HUES64 (cell line): ENCODE data around the gene S100PBP.
"Not testable (repeated sequence)": the region's sequence is repeated elsewhere in the genome, so short reads cannot be mapped to it uniquely, and the experiment has no call there.

Source experiments
- H3K27ac ChIP-seq: 2 replicates; pipeline ENCODE4 v1.7.0; 2013; ENCODE audit warnings: low read depth, low read length, inconsistent platforms
- H3K27me3 ChIP-seq: 2 replicates; pipeline ENCODE4 v1.6.1; 2013; ENCODE audit warnings: mild to moderate bottlenecking, low read length; ENCODE audit not compliant: insufficient read depth
- H3K36me3 ChIP-seq: 2 replicates; pipeline ENCODE4 v1.6.1; 2013; ENCODE audit warnings: mild to moderate bottlenecking, low read length; ENCODE audit not compliant: insufficient read depth
- H3K4me1 ChIP-seq: 2 replicates; pipeline ENCODE4 v1.6.1; 2013; ENCODE audit warnings: mild to moderate bottlenecking, low read length, moderate library complexity; ENCODE audit not compliant: insufficient read depth
- H3K4me3 ChIP-seq: 2 replicates; pipeline ENCODE4 v1.5.1; 2013; ENCODE audit warnings: mild to moderate bottlenecking, low read length, moderate library complexity
- H3K9ac ChIP-seq: 2 replicates; pipeline ENCODE4 v1.6.1; 2013; ENCODE audit warnings: mild to moderate bottlenecking, low read depth, low read length
- H3K9me3 ChIP-seq: 2 replicates; pipeline ENCODE4 v1.6.1; 2013; ENCODE audit warnings: low read depth, low read length; ENCODE audit not compliant: insufficient read depth
- WGBS: fragments of 150-250, 120-280 bp; methylation state at CpG from one replicate; pipeline ENCODE4 v1.1.7; 2013; ENCODE audit warnings: missing lambda C conversion rate; 5-methylcytosine and 5-hydroxymethylcytosine counted together

The S100PBP gene

GRCh38 chr1:32774464-32774808 lies 43.0 kb upstream of the S100PBP start:
- Histone ChIP-seq H3K9ac (no peak overlapping the region), H3K4me3 (no peak overlapping the region), H3K36me3 (peaks cover 63% of the 10 kb centered on the region), H3K4me1 (peaks cover 8% of the 10 kb centered on the region; the same call in 1 of the 2 replicates), H3K27me3 (no peaks in the 10 kb centered on the region), H3K27ac (no peak overlapping the region; the same call in 1 of the 2 replicates), H3K9me3 (no peaks in the 10 kb centered on the region)

- Histone ChIP-seq H3K27me3 (no peaks in the 10 kb centered on the region), H3K4me3 (no peak overlapping the region), H3K27ac (no peak overlapping the region), H3K9me3 (no peaks in the 10 kb centered on the region), H3K4me1 (0 out of 2 replicates have a peak, but pooled peaks cover 8% of the 10 kb centered on the region), H3K9ac (no peak overlapping the region), H3K36me3 (peaks cover 63% of the 10 kb centered on the region)
- 92% methylated on average over 2 of the region's 2 CpGs for WGBS
Observed at GRCh38 chr1:32774950-32775634, 42.4 kb upstream of the S100PBP start.

DNA sequence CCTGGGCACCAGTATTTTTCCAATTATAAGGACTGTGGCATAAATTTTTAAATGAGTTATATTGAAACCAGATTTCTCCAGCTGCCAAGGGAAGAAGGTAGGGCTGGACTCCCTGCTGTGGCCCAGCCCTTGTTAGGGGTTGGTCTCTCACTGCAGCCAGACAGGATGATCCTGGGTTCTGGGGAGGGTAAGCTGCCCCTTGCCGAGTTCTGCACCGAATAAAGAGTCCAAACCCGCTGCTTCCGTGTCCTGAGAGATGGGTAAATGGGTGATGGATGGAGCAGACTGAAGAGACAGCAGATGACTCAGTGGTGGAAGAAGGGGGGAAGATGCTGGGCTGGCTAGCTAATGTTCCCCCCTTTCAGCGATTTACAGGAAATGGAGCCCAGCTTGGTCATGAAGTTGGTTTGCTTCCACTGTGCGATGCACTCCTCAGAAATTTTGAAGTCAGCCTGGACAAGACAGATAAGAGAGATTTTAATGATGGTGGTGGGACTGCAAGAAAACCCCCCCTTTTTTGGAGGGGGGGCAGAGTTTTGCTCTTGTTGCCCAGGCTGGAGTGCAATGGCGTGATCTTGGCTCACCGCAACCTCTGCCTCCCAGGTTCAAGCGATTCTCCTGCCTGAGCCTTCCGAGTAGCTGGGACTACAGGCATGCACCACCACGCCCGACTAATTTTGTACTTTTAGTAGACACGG lies 41.7 kb upstream of the S100PBP start:
- Histone ChIP-seq H3K9ac (no peak overlapping the region), H3K4me1 (0 out of 2 replicates have a peak, but pooled peaks cover 8% of the 10 kb centered on the region), H3K27ac (no peak overlapping the region), H3K27me3 (no peaks in the 10 kb centered on the region), H3K4me3 (no peak overlapping the region), H3K36me3 (peaks cover 66% of the 10 kb centered on the region), H3K9me3 (no peaks in the 10 kb centered on the region)
- WGBS, result 93% methylated on average over 13 of the region's 13 CpGs

DNA sequence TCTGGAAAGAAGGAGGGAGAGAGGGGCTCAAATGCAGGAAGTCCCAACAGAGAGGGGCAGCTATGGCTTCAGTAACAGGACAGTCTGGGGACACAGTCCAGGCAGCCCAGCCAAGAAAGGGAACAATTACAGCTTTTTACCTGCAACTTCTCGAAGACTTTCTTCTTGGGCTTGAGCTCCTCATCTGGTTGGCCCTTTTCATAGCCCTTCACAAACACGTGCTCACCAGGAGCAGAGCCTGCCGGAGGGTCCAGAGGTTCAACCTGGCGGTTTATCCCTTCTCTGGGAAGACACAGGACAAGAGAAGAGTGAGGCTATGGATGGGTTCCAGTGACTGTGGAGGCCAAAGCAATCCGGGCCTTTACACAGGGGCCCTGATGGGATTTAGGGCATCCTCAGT lies 38.2 kb upstream of the S100PBP start:
- no peaks in the 10 kb centered on the region for H3K27me3 ChIP-seq
- 0 out of 2 replicates have a peak, but pooled peaks cover 5% of the 10 kb centered on the region for H3K4me1 ChIP-seq
- H3K27ac ChIP-seq, result no peak overlapping the region
- no peaks in the 10 kb centered on the region for H3K9me3 ChIP-seq
- H3K36me3 ChIP-seq, result peaks cover 93% of the 10 kb centered on the region
- no peak overlapping the region for H3K9ac ChIP-seq
- 97% methylated on average over 5 of the region's 5 CpGs for WGBS
- H3K4me3 ChIP-seq, result no peak overlapping the region

- no peak overlapping the region for H3K27ac ChIP-seq
- H3K9ac ChIP-seq, result no peak overlapping the region
- no peaks in the 10 kb centered on the region for H3K9me3 ChIP-seq
- H3K4me1 ChIP-seq, result 0 out of 2 replicates have a peak, but pooled peaks cover 3% of the 10 kb centered on the region
- H3K27me3 ChIP-seq, result no peaks in the 10 kb centered on the region
- H3K4me3 ChIP-seq, result no peak overlapping the region
- 94% methylated on average over 8 of the region's 8 CpGs for WGBS
- peaks cover 94% of the 10 kb centered on the region for H3K36me3 ChIP-seq
Observed at GRCh38 chr1:32780005-32780404, 37.4 kb upstream of the S100PBP start.

DNA sequence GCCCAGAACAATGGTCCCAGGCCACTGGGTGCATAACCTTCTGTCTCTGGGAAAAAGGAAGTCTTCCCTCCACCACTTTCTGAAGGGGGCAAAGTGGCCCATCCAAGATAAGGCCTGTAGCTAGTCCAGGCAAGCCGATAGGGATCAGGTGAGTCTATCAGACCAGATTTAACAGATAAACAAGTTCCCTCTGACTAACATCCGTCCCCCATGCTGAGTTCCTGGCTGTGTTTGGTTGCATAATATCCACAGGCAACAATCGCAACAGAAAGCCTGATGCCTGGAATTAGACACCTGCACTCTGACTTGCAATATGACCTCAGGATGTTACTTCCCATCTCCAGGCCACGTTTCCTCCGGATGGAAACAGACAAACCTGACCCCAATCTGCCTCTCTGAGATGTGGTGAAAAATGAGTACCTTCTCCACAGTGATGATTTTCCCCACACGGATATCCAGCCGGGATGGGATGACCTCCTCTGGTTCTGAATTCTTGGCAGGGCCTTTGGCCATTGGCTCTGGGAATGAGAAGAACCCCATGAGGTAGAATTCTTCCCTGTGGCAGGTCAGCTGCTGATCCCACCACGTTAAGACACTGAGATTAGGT lies 36.7 kb upstream of the S100PBP start:
- no peak overlapping the region for H3K9ac ChIP-seq
- H3K4me1 ChIP-seq, result no peaks in the 10 kb centered on the region
- H3K4me3 ChIP-seq, result no peak overlapping the region
- 93% methylated on average over 8 of the region's 8 CpGs for WGBS
- no peaks in the 10 kb centered on the region for H3K27me3 ChIP-seq
- H3K36me3 ChIP-seq, result peaks cover 93% of the 10 kb centered on the region
- H3K9me3 ChIP-seq, result no peaks in the 10 kb centered on the region
- H3K27ac ChIP-seq, result no peak overlapping the region

GRCh38 chr1:32782086-32782485 lies 35.4 kb upstream of the S100PBP start:
- Histone ChIP-seq H3K4me3 (no peak overlapping the region), H3K4me1 (no peaks in the 10 kb centered on the region), H3K9me3 (no peaks in the 10 kb centered on the region), H3K36me3 (peaks cover 95% of the 10 kb centered on the region), H3K27me3 (no peaks in the 10 kb centered on the region), H3K9ac (no peak overlapping the region), H3K27ac (no peak overlapping the region)
- 95% methylated on average over 5 of the region's 5 CpGs for WGBS

DNA sequence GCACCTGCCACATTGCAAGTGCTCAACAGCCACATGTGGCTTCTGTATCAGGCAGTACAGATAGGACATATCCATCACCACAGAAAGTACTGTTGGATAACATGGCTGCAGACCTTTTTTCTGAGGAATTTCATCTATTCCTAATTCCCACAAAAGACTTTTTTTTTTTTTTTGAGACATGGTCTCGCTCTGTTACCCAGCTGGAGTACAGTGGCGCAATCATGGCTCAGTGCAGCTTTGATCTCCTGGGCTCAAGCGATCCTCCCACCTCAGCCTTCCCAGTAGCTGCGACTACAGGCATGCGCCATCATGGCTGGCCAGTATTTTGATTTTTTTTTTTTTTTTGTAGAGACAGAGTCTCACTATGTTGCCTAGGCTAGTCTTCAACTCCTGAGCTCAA lies 33.6 kb upstream of the S100PBP start:
- 98% methylated on average over 5 of the region's 5 CpGs for WGBS
- no peak overlapping the region for H3K27ac ChIP-seq
- H3K9me3 ChIP-seq, result no peaks in the 10 kb centered on the region
- H3K27me3 ChIP-seq, result no peaks in the 10 kb centered on the region
- H3K9ac ChIP-seq, result no peak overlapping the region
- peaks cover 99% of the 10 kb centered on the region for H3K36me3 ChIP-seq
- H3K4me3 ChIP-seq, result no peak overlapping the region
- no peaks in the 10 kb centered on the region for H3K4me1 ChIP-seq

GRCh38 chr1:32784817-32785216 lies 32.6 kb upstream of the S100PBP start:
- Histone ChIP-seq H3K4me3 (no peak overlapping the region), H3K4me1 (no peaks in the 10 kb centered on the region), H3K9me3 (no peaks in the 10 kb centered on the region), H3K36me3 (peaks cover 96% of the 10 kb centered on the region), H3K9ac (no peak overlapping the region), H3K27me3 (no peaks in the 10 kb centered on the region), H3K27ac (no peak overlapping the region)
- 96% methylated on average over 3 of the region's 3 CpGs for WGBS

- Histone ChIP-seq H3K9ac (no peak overlapping the region), H3K27ac (no peak overlapping the region), H3K27me3 (no peaks in the 10 kb centered on the region), H3K4me1 (no peaks in the 10 kb centered on the region), H3K9me3 (no peaks in the 10 kb centered on the region), H3K4me3 (no peak overlapping the region), H3K36me3 (peaks cover 90% of the 10 kb centered on the region)
- 97% methylated on average over 3 of the region's 4 CpGs for WGBS
Observed at GRCh38 chr1:32786856-32787255, 30.6 kb upstream of the S100PBP start.

DNA sequence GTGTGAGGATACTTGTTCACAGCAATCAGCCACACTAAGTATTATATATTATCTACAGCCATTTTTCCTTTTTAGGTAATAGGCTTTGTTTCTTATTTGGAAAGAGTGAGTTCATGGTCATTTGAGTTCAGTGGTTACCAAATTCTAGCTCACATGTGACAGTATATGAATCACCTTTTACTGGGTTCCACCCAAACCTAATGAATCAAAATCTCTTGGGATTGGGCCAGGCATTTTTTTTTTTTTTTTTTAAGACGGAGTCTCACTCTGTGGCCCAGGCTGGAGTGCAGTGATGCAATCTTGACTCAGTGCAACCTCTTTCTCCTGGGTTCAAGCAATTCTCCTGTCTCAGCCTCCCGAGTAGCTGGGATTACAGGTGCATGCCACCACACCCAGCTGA lies 28.1 kb upstream of the S100PBP start:
- 90% methylated on average over 2 of the region's 2 CpGs for WGBS
- not testable (repeated sequence) for H3K27ac ChIP-seq, H3K27me3 ChIP-seq, H3K9ac ChIP-seq, H3K4me3 ChIP-seq, H3K4me1 ChIP-seq, H3K9me3 ChIP-seq
- H3K36me3 ChIP-seq, result peaks cover 87% of the 10 kb centered on the region
